Subcutaneous adipose tissue (tissue), 4 donors: Measurements from ENCODE around the gene ZNF587. TPM values are rescaled to one million over a fixed set of nuclear protein-coding genes. Genes with fewer than 3 reads are reported as not detected.

Source experiments
- CTCF ChIP-seq: fragments of 450-650 bp; IDR thresholded peaks from one replicate; pipeline ENCODE4 v1.5.1; 2016; ENCODE audit warnings: low read depth, mild to moderate bottlenecking, control low read depth, antibody characterized with exemption, moderate library complexity
- total RNA-seq, 4 donors: library from RNA; depleted of rRNA; stranded (reverse); fragments of >200 nt; gene quantifications; one replicate each; pipeline ENCODE4 v1.1.0, GENCODE V29; 2016

ZNF587 gene
- total RNA-seq, 4 donors from 2014 or later: 14.5 to 30.5 (median 19.9) TPM

DNA sequence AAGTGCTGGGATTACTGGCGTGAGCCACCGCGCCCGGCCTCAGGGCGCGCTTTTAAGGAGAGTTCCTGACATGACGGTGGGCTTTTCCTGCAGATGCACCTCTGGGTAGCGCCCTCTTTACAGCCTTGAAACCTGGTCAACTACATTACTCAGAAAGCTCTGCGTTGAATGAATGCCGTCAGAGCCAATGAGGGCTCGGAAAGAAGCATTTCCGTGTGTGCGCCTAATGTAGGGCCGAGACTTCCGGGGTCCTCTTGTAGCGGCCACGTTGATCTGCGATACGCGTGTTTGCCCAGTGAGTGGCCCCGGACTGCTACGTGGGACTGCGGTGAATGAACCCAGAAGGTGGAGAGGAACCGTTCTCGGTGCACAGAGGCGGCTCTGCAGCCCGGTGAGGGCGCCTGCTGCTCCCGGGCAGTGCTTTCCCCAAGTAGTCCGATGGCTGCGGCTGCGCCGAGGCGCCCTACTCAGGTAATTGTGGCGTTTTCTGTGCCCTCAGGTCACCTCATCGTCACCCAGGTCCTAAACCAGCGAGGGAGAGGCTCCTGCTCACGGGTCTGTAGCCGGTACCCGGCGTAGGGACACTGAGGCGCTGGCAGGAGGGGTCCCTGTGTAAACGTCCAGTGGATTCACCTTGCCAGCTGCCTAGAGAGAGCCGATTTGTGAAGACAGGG, 30.0 kb upstream of the ZNF587 start:
- no peak for TF ChIP-seq CTCF

- no peak for TF ChIP-seq CTCF
Measured at GRCh38 chr19:57820599-57820998, 29.1 kb upstream of the ZNF587 start.

DNA sequence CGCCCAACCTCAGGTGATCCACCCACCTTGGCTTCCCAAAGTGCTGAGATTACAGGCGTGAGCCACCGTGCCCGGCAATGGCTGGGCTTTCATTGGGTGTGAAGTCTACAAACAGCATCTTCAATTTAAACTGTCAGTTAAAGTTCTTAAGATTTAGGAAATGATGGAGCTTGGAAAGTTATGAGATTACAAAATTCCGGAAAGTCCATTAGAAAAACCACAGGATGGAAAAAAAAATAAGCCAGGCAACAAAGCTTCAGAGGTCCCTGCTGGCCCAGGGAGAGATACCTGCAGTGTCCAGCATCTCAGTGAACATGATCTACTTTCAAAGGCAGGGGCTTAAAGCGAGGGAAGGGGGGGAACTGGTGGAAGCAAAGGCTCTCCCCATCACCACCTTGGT, 24.1 kb upstream of the ZNF587 start:
- TF ChIP-seq CTCF: no peak

DNA sequence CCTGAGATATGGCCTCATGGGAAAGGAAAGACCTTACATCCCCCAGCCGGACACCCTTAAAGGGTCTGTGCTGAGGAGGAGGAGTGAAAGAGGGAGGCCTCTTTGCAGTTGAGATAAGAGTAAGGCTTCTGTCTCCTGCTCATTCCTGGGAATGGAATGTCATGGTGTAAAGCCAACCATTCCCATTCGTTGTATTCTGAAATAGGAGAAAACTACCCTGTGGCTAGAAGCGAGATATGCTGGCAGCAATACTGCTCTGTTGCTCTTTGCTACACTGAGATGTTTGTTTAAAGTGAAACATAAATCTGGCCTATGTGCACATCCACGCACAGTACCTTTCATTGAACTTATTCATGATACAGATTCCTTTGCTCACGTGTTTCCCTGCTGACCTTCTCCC, 20.3 kb upstream of the ZNF587 start:
- no peak for TF ChIP-seq CTCF

DNA sequence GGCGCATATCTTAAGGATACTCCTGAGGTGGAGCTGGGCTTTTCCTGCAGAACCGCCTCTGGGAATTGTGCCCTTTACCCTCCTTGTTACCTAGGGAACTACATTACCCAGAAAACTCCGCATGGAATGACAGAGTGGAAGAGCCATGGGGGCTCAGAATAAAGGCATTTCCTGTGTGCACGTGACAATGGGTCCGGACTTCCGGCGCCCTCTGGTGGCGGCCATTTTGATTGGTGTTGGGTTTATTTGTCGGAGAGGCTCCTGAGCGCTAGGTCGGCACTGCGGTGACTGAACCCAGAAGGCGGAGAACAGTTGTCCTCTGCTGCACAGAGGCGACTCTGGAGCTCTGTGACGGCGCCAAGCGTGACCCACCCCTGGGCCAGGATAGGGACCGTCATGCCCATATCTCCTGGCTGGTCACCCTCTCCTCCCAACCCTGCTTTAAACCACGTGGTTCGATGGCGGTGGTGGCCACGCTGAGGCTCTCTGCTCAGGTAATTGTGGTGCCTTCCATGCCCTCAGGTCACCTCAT, 19.5 kb upstream of the ZNF587 start, which contains the start of gene ZNF587B:
Gene ZNF587B (plus strand): TSS at position 229 of the 532 bp plus-strand sequence. CDS start 230 bp downstream, at position 459.
- TF ChIP-seq CTCF: no peak

GRCh38 chr19:57841122-57841763, 8.4 kb upstream of the ZNF587 start:
- no peak for TF ChIP-seq CTCF

DNA sequence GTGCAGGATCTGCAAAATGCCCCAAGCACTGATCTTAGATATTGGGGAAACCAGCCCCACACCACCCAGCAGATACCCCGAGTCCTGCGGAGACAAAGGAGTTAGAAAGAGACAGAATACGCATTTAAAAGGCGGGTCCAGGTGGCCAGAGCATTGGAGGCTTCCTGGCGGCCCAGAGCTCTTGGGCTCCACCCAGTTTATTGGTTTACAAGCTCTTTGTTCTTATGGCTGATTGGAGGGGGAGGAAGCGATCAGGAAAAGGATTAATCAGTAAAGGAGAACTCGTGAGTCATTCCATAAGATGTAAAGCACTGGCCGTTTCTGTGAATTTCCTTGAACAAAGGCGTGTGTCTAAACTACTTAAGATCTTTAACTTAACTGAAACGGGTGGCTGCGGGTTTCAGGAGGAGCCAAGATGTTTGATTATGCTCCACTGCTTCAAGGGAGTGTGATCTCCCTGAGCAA, 926 bp downstream of the ZNF587 start:
- no peak for TF ChIP-seq CTCF
